HG02852 (cell line): ENCODE measurements around the gene DNAJC6.
A peak's percentile ranks its signal among the peaks of the same experiment; 100 is the strongest.
"Not testable (repeated sequence)": the region's sequence is repeated elsewhere in the genome, so short reads cannot be mapped to it uniquely, and the experiment has no call there.

Experiments
- ATAC-seq: cut with Tn5 transposase; IDR thresholded peaks from one replicate; pipeline ENCODE4 v1.9.1; 2021; ENCODE audit warnings: mild to moderate bottlenecking, moderate library complexity; ENCODE audit not compliant: unreplicated experiment

Gene DNAJC6

DNA sequence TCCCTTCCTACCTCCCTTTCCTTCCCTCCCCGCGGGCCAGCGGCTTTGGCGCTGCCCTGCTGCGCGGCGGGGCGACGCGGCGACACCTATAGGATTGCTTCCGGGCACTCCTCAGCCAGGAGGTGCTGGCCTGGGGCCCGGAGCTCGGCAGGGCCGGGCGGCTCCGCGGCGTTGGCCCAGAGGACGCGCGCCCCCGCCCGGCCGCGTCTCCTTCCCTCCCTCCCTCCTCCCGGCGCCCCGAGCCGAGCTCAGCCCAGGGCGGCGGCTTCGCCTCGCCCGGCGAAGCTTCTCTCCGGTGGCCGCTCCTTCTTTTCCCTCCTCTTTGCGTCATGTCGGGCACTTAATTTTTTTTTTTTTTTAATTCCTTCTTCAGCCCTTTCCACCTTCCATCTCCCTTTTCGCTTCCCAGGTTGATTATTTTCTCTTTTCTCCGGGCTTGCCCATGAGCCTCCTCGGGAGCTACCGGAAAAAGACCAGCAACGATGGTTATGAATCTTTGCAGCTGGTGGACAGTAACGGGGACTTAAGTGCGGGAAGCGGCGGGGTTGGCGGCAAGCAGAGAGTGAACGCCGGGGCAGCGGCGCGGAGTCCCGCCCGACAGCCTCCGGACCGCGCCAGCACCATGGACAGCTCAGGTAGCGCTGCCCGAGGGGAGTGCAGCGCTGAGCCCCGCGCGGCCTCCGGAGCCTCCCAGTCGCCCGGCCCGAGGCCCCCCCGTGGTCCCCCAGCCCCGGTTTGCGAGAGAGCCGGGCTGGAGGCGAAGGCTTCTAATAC is at the start of gene DNAJC6:
DNAJC6 (plus strand) TSS at position 240 of the 774 bp plus-strand sequence; CDS start at position 443, 203 bp downstream.
- ATAC-seq = no peak

DNA sequence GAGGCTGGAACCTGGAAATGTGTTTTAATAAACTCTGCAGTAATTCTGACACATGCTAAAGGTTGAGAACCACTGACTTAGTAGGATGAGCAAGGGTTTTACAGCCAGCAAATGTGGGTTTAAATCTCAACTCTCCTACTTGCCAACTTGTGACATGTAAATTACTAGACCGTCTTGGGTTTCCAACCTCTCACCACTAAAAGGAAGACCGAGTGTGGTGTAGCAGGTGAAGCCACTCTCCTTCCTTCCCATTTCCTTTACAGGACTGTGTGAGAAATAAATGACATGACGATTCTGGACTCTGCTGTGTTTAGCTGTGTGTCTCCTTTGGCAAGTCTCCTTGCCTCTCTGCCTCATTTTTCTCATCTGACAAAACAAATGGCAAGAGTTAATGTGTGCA is 49.5 kb upstream of the DNAJC6 start:
- ATAC-seq = no peak

DNA sequence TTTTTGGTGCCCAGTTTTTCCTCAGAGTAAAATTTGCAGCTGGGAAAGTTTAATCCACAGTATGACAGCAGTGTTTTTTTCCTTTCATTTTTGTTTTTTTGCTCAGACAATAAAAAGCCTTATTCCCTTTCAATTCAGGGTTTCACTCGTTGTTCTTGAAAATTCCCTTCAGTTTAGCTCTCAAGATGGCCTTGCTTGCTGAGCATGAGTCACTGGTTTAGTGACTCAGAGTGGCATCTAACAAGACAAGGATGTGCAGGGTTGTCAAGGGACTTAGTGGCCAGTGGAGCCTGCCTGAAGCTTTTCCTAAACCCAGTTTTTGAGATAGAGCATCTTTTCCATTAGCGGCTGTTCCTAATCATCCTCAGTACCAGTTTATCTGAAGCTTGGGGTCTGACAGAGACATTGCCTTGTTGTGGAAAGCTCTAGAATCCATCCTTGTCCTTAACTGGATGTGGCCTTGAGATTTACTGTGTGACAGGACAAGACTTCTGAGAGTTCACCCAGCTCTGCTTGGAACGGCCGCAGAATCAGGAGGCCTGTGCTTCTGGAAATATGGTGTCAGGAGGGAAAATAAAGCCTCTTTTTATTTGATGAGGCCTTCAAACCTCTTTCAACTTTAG is 48.4 kb upstream of the DNAJC6 start:
- no peak for ATAC-seq

DNA sequence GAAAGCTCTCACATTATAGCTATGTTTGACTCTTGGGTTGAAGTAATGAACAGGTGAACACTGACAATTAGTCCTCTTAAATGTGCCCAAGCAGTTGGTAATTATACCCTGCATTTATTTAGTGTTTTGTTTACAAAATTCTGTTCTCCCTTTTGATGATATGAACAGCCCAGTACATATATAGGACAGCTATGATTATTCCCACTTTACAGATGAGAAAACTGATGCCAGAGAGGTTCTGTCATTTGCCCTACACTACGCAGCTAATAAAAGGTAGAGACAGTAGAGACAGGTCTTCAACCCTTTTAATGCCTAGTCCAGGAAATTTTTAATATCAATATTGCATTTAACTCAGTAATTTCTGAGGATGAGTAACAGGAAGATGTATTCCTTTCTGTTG is 46.1 kb upstream of the DNAJC6 start:
- no peak for ATAC-seq

DNA sequence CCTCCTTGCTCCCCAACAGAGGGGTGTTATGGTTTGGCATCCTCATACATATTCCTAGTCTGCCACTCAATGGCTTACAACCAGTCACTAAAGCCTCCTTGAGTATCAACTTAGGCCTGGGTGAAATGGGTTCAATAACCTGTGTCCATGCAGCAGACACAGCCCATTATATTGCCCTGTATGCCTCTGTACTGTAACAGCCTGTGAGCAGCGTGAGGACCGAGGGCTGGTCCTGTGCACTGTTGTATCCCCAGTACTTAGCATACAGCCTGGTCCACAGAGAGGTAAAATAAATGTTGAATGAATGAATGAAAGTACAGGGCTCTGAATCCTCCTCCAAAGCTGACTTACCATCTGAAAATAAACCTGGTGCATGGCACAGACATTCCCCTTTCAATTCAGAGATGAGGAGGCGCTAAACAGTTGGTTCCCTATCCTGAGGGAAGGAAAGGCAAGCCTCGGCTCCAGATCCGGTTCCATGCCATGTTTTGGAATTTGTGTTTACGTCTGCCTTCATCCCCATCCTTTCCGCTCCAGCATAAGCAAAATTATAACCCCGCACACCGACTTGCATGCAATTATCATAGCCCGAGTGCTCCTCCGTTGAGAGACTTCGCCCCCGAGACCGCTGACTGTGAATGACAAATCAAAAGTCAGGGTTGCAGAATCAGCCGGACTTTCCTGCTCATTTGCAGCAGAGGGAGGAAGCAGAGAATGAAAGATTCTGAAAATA is 45.0 kb upstream of the DNAJC6 start:
- ATAC-seq = no peak

DNA sequence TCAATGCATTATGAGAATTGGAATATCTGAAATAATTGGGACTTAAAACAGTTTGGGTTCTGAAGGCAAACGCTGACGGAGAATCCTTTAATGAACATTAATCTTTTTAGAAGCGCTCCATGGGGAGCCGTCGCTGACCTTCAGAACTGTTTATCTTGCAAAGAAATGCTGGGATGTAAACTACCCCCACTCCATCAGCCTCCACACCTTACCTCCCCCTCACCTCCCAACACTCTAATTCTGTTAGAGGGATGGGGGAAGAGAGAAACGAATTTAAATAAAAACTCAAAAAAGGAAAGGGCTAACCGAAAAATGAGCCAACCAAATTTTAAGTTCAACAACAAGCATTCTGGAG is 44.1 kb upstream of the DNAJC6 start:
- no peak for ATAC-seq

DNA sequence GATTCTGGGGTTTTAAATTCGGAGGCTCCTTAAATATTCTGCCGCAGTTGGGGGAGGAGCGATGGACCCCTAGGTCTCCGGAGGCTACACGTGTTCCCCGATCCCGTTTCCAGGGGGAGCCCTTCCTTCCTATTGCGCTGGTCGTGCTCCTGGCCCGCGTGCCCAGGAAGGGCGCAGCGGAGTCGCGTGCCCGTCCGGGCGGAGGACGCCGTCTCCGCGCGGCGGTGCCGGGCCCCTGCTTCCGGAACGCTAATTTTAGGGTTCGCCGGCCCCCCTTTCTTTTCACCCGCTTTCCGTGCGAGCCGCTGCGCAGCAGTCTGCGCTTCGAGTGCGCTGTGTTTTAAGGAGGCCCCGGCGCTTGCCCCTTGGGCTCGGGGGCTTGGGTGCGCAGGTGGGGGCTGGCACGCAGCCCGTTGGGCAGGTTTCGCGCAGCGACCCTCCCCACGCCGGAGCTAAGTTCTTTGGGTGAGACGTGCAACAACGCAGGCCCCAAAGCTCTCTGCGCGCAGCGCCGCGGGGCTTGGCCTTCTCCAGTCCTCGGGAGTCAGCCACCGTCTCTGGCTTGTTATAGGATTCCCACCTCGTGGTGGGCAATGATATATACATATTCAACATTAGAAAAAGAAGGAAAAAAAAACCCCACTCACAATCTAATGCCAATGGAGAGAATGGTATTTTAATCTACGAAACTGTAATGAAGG is 43.5 kb upstream of the DNAJC6 start:
- ATAC-seq = peak; percentile 60

DNA sequence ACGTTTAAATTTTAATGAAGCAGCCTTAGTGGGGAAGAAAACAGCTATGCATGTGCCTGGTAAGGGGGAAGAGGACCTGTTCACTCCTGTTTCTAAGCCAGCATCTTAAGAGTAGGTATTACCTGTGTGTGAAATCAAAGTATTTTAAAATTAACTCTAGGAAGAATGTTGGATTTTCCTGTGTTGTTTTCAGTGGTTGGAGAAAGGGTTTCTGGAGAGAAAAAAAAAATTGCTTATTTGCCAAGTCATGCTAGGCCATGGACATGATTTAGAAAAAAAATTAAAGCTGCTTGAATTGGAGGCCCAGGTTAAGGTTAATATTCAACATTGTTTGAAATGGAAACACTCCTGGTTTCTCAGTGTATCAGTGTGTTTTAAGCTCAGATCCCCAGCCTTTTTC is 42.9 kb upstream of the DNAJC6 start:
- ATAC-seq = no peak

DNA sequence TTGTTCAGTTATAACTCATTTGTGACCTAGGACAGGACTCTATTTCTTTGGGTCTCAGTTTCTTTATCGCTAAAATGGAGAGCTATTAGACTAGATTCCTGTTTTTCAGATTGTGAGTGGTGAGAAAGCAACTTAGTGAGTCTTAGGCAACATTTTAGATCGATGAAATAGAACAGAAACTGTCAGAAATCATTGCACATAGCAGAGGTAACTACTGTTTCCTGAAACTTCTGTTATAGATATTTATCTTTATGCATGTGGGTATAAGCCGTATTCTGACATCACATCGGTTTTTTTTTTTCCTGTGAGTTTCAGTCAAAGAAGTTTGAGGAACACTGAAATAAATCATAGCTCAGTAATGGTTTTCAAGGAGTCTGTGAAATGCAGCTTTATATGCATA is 42.1 kb upstream of the DNAJC6 start:
- ATAC-seq = no peak

DNA sequence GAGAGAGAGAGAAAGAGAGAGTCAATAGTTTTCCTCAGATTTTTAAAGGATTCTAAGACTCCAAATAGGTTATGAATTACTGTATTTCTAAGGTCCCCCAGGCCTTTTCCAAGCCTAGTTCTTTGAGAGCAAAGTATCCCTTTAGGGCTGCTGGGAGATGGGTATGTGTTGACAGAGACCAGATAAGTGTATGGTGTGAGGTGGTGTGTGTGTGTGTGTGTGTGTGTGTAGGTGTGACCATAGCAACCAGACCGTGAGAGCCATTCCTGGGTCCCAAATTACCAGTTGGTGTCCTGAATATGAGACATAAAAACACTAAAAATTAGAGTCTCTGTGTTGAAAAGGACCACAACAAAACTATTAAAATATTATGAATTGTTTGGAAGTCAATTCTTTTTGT is 41.7 kb upstream of the DNAJC6 start:
- no peak for ATAC-seq

DNA sequence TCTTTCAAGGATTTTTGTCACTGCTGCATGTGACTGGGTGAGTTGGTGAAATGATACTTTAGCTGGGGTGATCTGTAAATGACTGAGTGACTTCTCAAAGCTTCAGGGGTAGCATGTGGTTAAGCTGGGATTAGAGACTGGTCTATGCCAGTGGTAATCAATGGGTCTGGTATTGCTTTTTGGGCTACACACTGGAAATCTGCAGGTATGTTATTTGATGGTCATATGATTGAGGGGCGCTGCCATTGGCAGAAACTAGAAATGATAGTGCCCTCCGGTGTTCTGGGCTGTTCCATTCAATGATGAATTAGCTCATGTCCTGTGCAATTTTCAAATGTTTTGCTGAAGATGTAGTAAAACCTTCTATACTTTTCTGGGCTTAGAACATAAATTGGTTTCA is 39.7 kb upstream of the DNAJC6 start:
- no peak for ATAC-seq

DNA sequence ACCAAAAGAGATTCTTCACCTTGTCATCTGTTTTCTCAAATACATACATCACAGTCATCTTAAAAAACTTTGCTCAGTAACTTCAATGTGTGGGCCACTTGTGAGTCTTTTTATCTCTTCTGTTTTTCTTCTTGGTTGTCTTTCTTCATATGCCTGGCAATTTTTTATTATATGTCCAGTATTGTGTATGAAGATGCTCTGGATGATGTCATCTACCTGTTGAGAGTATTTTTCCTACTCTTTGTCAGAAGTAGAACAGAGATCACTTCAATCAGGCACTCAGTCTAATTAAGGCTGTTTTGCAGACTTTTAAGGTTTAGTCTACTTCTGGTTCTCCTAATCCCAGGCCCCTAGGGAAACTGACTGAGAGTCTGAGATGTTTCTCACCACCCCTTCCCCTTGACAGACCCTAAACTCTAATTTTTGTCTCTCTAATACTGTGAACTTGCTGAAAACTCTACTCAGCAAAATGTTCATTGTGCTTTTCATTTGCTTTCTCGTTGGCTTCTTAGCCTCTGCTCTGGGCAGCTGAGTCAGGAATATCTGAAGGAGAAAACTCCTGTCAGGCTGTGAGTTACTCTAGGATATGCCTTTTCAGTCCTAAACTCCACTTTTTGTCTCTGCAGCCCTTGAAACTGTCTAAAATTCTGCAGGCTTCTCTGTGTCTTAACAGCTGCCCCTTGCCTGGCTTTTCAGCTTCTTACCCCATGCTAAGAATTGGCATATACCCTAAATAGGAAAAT is 33.0 kb upstream of the DNAJC6 start:
- no peak for ATAC-seq

DNA sequence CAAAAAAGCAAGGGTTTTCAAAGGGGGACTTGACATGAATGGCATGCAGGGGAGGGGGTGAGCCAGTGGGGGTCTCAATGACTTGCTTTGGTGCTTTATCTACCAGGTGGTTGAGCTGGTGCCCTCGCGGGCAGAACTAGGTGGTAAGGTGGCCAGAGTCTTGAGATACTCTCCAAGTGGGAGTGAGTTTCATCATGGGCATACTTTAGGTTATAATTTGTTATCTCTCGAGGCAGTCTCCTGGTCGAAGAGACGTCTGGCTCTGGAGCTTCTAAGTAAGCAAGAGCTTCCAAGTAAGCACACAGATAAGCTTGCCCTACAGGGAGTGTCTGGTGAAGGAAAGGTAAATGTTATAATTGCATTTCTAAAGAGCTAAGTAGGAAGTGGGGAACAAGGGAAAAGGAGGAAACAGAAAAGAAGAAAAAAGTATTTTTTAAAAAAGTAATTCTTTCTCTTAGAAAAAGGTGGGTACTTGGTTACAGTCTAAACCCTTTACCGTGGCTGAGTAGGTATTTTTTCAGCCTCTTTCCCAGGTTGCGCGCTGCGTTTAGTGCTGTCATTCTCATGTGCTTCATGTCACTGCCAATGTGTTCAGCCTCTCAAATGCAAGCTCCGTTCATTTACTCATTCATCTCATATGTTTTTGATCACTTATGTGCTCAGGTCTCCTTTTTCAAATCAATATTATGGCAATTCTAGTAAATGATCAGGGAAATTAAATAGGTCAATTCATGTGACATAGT is 31.6 kb upstream of the DNAJC6 start:
- no peak for ATAC-seq

DNA sequence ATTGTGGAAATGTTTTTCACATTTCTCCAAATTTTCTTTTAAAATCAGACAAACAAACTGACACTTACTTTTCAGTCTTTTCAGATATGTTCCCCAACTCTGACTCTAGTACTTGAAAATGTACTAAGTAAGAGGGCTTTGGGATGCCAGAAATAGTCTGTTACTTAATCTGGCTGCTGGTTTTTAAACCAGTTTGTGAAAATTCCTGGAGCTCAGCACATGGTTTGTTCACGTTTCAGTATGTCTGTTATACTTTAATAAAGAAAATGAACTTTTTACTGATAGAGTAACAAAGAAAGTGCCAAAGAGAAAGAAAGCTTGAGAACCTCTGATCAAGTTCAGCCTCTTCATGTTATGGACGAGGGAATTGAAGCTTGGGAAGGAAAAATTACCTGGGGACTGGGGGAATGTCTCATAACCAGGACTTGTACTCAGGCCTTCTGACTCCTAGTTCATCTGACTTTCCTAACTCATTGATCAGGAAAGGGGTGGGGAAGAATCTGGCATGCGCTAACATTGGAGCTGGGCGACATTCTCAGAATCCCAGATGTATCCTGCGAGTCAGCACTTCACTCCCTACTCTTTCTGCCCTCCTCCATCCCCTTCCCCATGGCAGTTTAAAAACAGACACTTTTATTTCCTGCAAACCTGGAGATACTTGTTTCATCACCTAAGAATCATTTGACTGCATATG is 30.8 kb upstream of the DNAJC6 start:
- ATAC-seq = no peak

DNA sequence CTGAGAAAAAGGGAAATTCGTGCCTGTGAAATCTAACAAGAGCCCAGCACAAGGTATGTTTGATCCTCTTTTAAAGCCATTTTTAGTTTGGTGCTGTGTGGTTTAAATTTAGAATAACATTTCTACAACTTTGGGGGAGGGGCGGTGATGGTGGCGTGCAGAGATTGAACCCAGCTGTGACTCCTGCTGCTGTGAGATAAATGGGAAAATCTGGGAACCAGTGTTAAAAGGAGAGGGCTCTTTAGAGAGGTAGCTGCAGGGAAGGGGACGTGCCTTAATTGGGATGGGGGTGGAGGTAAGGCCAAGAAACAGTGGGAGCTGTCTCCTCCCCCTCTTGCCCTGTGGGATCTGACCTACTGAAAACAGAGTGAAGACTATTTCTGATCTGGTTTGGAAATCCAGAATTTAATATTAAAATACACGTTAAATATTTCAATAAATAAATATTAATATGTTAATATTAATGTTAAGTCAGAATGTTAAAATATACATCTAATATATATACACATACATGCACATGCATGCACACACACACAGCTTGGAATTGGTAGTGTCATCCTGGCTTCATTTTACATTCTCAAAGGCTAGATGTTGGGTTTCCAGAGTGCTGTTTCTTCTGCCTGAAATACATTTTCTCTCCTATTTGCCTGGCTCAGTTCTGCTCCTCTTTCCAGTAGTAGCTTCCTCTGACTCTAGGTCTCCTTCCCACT is 30.1 kb upstream of the DNAJC6 start:
- no peak for ATAC-seq

DNA sequence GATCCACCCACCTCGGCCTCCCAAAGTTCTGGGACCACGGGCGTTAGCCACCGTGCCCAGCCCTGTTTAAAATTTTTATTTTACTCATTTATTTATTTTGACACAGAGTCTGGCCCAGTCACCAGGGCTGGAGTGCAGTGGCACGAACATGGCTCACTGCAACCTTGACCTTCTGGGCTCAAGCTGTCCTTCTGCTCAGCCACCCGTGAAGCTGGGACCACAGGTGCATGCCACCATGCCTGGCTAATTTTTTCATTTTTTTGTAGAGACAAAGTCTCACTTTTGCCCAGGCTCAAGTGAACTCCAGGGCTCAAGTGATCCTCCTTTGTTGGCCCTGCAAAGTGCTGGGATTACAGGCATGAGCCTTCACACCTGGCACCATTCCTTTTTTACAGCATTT is 27.5 kb upstream of the DNAJC6 start:
- no peak for ATAC-seq

DNA sequence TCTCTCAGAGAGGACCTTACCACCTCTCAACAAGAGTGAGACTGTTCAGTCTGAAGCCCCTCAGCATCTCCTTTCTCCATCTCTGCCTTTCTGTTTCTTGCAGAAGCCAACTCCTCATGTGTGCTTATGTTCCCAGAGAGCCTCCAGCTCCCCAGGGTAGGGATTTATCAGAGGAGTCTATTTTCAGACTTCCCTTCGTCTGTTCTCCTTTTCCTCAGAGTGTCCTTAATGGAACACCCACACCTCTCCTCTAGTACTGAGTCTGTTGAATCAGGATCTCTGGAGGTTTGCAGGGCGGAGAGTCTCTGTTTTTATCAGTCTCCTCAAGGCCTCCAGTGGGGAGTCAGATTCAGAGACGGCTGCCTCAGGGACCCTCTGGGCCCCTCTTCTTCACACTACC is 25.1 kb upstream of the DNAJC6 start:
- ATAC-seq = no peak

DNA sequence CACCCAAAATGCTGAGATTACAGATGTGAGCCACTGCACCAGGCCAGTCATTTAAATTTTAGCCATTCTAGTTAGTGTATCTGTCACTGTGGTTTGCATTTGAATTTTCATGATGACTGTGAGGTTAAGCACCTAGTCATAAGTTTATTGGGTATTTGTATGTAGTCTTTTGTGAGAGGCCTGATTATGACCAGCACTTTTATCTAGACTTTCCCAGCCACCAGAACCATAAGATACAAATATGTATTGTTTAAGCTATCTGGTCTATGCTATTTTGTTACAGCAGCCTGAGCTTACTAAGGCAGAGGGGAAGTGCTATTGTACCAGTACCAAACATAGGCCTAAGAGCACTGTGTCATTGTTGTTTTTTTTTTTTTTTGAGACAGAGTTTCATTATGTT is 19.9 kb upstream of the DNAJC6 start:
- peak; percentile 60 for ATAC-seq

DNA sequence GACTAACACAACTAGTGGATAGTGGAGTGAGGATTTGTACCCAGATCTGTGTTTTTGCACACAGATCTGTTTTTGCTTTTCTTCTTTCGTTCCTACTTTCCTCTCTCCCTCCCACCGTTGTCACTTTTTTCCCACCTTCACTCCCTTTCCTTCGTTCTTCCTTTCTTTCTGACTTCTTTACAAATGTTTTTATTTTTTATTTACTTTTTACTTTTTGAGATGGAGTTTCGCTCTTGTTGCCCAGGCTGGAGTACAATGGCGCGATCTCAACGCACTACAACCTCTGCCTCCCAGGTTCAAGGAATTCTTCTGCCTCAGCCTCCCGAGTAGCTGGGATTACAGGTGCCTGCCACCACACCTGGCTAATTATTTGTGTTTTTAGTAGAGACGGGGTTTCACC is 17.5 kb upstream of the DNAJC6 start:
- ATAC-seq = not testable (repeated sequence)
